Stimulated activated CD4-positive, alpha-beta T cell treated with anti-CD3 and anti-CD28 coated beads, Interleukin-2, amount 100 ng/mL, for 24 hours (primary cell): Measurements from ENCODE around the gene KIF5A.
A peak's percentile ranks its signal among the peaks of the same experiment; 100 is the strongest.
"Not testable (repeated sequence)": the region's sequence is repeated elsewhere in the genome, so short reads cannot be mapped to it uniquely, and the experiment has no call there.

Source experiments
- DNase-seq, 2 donors: peaks; one replicate each; pipeline ENCODE4 v3.0.0-alpha.2; 2020

The KIF5A gene

DNA sequence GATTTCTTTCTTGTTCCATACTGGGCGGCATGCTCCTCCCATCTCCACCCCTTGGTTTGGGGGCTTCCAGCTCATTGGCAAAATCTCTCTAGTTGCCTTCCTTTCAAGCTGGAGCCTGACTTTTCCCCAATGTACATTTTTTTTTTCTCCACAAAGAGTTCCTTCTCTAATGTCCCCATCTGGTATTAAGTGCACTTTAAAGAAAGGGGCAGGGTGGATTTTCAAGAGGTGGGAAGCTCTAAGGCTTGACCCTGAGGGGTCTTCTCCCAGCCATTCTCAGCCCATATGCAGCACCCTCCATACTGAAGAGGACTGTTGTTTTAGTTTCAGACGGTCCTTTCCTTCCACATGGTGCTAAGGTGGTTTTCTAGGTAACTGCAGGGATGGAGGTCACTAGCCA is 35.3 kb downstream of the KIF5A start:
- DNase-seq, result no peak

DNA sequence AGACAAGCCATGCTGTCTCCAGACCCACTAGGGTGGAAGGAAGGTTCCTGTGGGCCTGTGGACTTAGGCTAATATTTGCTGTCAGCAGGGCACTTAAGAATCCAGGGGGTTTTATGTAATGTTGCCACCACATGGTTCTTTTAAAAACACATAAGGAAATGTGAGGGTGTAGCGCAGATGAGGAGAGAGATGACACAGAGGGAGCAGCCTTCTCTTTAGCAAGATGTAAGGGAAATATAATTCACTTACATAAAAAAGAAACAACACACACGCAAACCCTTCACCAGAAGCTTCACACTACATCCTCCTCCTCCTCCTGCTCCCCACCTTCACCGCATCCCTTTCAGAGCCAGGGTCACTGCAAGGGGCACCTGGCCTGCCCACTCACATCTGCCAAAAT is 36.3 kb downstream of the KIF5A start:
- DNase-seq, result no peak

DNA sequence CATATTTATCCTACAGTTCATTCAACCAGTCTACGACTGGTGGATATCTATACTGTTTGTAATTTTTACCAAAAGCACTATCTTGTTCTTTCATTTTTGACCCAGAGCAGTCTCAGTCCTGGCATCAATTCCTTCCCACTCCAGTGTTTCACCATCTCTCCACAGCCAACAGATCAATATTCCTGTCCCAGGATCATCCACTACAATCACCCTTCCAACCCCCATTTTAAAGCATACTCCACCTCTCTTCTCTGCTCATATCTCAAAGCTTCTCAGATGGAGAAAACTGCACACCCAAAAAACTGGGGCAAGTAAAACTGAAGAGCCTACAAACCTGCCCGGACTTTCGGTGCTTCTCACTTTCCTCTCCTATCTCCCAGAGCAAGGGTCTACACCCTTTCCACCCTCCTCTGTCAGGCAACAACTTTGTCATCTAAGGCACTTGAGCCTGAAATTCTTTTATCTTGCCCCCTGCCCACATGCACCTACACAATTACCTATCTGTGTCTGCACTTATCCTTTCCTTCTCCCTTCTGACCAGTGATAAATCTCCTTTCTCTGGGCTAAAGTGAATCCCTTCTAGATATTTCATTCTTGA is 37.1 kb downstream of the KIF5A start:
- no peak for DNase-seq

DNA sequence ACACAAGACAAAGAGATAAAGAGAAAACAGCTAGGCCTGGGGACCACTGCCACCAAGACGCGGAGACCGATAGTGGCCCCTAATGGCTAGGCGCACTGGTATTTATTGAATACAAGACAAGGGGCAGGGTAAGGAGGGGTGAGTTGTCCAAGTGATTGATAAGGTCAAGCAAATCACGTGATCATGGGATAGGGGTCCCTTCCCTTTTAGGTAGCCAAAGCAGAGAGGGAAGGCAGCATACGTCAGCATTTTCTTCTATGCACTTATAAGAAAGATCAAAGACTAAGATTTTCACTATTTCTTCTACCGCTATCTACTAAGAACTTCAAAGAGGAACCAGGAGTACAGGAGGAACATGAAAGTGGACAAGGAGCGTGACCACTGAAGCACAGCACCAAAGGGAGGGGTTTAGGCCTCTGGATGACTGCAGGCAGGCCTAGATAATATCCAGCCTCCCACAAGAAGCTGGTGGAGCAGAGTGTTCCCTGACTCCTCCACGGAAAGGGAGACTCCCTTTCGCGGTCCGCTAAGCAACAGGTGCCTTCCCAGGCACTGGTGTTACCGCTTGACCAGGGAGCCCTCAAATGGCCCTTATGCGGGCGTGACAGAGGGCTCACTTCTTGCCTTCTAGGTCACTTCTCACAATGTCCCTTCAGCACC is 39.2 kb downstream of the KIF5A start:
- not testable (repeated sequence) for DNase-seq

DNA sequence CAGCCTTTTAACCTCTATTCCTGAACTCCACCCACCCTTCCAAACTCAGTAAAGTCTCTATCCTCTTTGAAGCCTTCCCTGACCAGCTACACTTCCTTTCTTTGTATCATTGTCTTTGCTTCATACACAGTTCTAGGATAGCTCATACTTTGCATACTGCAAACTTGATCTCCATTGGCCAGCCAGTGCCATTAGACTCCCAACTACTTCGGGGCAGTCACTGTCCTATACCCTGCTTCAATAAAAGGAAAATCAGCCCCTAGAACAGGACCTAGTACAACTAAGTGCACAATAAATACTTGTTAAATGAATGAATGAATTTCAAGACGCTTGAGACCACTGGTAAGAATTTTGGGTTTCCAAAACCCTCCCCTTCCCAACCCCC is 40.6 kb downstream of the KIF5A start:
- DNase-seq, result no peak

DNA sequence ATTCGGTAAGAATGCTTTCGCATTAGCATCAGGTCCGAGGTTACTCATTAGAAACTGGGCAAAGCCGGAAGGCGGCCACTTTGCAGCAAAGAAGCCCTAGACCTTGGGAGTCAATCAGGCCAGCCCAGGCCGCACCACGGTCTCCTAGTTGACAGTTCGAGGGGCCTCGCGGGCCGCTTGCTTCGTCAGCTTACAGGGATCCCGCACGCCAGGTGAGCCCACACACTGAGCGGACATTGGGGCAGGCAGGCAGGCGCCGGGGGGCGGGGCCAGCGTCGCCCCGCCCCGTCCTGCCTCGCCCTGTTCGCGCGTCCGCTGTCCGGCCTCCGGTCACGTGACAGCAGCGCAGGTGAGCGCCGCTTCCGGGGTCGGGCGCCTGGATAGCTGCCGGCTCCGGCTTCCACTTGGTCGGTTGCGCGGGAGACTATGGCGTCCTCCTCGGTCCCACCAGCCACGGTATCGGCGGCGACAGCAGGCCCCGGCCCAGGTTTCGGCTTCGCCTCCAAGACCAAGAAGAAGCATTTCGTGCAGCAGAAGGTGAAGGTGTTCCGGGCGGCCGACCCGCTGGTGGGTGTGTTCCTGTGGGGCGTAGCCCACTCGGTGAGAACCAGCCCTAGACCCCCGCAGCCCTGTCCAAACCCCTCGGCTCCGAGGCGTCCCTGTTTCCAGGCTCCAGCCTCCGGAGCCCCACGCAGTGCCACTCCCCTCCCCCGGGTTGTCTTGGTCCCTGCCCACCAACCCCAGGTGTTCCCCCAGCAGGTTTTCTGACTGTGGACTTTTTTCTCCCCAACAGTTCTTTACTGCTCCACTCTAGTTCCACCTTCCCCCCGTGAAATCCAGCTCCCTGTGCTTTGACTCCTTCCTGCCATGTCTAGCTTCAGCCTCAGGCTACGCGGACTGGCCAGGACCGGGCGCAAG is 41.3 kb downstream of the KIF5A start, which contains the start of gene PIP4K2C:
TSS of gene PIP4K2C (plus strand) at position 329 of the 918 bp plus-strand sequence. CDS start at position 427, 98 bp downstream.
- peak; percentile 76 to 84 for DNase-seq

DNA sequence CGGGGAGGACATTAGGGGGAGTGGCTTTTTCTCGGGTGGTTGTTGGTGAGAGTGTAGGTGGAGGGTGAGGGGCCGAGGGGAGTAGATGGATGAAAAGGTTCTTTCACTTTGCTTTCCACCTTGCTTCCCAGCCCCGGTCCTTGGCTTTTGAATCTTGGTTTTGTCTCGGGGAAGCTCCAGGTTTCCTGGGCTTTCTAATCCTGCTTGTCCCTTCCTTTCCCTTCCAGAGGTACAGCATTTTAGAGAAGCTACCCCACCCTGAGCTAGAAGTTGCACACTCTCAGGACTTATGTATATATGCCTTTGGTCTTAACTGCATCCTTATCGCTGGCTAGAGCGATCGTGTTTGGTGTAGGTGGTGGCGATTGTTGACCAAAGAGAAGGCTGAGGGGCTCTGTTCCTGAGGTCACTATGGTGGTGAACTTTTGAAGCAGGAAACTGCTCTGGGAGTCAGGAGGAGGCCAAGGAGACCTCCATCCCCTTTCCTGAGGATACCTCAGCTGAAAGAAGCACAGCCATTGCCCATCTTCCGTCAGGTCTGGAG is 42.0 kb downstream of the KIF5A start:
- DNase-seq, result no peak

DNA sequence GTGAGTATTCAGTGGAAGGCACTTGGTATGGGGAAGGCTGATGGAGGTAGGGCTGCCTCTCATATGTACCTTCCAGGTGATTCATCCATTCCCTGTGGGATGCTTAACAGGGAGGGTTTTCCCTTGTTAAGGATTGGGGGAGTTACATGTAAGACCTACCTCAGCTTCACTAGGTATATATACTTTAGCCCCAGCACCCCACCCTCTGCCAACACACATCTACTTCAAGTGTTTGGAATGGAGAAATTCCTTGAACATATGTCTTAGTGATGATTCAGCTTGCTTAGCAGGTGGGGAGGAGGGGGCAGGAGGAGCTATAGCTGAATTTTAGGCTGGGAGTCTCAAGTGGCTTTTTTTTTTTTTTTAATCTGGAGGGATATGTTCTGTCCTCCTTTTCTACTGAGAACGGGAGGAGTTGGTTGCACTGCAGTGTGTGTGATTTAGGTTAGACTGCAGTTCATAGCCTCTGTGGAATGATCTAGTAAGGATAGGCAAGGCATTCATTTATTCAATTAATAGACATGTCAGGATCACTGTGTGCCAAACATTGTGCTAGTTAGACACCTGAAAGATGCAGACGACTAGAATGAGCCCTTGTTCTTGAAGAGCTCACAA is 42.8 kb downstream of the KIF5A start:
- DNase-seq, result no peak

DNA sequence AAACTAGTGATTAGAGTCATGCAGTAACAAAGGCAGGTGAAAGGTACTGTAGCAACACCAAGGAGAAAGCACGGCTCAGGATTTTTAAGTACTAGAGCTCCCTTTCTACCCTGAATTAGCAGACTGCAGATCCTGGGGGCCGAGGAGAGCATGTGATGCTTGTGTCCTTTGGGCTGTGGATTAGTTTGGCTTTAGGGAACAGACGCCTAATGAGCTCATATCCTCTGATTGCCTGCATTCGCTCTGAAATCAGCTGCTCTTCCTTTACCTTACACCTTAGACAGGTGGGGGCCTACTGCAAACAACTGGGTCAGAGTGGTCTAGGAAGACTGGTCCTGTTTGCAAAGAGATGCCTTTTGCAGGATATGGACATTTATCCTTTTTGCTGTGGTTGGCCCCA is 43.3 kb downstream of the KIF5A start:
- no peak for DNase-seq

DNA sequence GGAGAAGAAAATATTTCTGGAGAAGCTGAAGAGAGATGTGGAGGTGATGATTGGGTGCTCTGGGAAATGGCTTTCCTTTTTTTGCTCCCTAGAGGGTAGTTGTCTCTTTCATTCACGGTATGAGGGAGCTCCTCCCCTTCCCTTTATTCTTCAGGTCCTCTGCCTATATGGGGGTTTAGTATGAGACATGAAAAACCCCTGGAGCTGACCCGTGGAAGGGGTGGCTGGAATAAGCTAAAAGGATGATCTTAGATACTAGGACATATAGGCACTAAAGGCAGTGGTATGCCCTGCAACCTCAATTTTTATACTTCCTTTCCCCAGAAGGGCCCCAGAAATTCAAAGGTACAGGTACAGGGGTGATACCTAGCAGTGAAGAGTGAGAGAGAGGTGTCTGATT is 50.6 kb downstream of the KIF5A start:
- no peak for DNase-seq

DNA sequence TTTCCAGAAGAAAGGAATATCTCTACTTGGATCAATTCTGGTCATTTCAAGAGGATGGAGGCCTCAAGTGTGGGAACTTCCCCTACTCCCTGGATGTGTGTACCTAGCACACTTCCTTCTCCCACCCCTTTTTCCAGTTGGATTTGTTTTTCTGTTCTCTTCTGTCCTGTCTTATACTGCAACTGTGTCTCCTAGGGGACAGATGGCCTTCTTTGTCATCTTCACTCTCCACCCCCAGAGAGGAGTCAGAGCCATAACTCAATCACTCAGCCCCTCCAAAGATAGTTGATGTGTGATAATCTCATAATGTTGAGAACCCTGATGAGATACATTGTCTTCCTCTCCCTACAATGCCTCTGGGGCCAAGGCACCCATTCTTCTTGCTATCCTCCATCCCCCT is 52.7 kb downstream of the KIF5A start:
- no peak for DNase-seq

DNA sequence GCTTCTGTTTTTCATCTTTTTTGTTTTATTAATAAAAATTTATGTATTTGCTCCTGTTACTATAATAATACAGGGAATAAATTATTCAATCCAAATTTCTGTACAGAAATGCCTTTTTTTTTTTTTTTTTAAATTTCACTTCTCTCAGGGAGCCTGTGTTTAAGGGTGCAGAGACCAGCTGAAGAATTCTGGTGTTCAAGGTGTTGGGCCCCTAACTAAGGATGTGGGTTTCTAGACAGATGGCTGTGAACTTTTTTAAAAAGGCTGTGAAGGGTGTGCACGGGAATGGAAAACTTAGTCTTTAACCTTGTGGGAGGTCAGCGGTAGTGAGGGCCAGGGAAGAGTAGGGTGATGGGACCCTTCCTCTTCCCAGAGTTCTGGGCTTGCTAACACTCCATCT is 53.5 kb downstream of the KIF5A start:
- DNase-seq, result no peak

DNA sequence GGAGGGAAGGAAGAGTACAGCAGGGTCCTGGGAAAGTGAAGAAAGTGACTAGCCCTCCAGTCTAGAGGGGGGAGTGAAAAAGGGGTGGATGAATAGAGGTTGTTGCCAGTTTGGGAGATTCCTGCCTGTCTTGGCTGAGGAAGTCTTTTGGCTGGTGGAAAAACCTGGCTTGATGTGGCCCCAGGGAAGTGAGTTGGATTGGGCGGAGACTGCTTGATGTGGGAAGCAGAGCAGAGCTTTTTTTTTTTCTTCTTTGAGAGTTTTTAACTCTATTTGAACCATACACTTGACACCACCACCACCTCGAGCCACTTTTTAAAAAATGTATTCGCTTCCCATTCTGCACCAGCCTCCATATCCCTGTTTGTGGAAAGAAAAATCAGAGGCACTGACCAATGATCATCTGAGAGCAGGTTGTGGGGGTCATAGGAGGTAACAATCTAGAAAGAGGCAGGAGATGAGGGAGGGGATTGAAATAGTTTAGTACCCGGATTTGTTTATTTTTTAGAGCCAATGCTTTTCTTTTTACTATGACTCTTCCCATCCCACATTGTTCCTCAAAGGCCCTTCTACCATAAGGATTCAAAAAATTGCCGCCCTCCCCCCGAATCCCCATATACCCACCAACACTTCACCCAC is 54.1 kb downstream of the KIF5A start:
- DNase-seq, result no peak

DNA sequence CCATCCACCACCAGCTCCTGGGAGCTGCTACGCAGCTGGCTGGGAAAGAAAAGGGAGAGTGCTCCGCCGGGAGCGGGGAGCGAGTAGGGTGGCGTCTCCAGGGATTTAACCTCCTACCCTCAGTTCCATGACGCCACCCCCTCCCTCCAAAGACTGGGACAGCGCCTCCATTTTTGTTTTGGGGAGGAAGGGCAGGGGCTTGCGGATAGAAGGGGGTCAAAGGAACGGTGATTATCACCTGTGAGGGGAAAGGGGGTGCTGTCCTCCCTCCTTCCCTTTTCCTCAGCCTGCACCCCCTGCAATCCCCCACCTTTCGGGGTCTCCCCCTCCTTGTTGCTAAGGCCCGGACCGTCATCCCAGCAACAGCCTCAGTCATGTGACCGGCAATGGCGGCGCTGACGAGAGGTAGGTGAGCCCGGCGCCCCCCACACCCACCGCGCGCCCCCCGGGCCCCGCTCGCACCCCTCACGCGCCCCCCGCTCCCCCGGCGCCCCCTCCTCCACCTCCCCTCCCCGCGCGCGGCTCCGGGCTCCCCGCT is 54.7 kb downstream of the KIF5A start, which contains the start of gene DTX3:
TSS of gene DTX3 (plus strand) at position 371 of the 538 bp plus-strand sequence. CDS start 1,694 bp downstream, outside the sequence.
- peak; percentile 43 to 55 for DNase-seq

DNA sequence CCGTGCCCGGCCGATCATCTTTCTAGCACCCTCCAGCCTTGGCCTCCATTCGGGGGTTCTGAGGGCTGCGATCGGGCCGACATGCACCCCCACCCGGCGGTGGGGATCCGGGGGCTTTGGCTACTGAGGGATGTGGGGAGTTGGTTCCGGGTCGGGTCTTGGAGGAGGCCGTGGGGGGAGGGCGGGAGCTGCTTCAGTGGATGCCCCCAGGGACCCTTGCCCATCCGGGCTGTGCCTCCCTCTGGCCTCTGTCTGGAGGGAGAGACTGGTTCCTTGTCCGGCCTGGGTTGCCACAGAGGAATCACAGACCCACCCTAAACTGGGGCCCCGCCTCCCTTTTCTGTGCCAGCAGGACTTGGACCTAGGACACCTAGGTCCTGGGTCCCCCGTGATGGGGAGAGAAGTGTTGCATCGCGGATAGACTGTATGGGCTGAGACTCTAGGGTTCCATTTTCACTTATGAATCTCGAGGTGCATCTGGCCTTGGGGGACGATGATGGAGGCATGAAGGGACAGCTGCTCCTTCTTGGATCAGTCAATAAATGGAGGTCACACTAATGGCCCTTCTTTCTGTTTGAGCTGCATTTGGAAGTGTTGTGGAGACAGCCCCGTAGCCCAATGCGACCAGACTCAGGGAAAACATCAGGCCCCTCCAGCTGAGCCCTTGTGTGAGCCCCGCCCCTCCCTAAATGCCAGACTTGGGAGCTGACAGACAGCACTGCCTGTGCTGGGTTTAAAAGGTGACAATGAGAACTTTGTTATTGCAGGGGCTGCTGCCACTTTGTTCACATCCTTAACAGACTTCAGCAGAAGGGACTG is 55.4 kb downstream of the KIF5A start:
- peak; percentile 13 to 28 for DNase-seq

DNA sequence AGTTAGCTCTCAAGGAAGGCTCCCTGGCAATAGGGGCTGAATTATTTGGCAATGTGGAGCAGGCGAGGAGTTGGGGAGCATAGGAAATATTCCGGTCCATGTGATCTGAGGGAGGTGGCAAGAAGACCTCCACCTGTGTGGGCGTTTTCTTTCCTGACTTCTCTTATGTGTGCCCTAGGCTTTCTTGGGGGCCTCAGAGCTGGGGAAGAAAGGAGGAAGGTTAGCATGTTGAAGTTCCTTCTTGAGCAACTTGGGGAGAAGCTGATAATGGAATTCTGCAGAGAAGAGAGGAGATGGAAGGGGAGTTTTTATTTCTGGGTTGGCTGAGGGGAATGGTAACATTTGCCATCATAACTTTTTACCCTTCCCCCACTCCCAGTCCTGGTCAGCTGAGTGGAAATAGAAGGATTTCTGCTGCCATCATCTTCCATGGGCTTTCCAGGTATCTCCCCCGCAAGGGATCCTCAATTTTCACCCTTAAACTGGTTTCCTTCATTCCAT is 56.0 kb downstream of the KIF5A start:
- no peak for DNase-seq

DNA sequence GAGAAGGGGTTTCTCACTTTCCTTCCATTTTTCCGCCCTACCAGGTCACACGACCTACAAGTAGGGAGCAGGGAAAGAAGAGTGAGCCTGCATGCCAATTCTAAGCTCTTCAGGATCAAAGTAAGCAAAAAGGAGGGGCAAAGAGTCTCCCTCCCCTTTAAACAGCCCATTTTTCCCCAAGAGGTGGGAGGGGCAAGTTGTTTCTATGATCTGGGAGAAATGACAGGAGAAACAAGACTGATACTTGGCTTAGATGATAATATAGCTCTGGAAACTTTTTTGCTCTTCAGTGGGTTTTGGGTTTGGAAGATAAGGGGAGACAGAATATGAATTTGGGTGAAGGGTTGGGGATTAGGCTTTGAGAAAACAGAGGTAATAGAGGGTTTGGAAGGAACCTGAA is 56.6 kb downstream of the KIF5A start:
- no peak for DNase-seq

DNA sequence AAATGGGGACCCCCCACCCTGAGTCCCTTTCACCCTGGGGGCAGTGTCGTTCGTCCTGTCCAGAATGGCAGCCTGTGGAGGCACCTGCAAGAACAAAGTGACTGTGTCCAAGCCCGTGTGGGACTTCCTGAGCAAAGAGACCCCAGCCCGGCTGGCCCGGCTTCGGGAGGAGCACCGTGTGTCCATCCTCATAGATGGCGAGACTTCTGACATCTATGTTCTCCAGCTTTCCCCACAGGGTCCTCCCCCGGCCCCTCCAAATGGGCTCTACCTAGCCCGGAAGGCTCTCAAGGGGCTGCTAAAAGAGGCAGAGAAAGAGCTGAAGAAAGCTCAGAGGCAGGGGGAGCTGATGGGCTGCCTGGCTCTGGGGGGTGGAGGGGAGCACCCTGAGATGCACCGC is 57.0 kb downstream of the KIF5A start:
- no peak for DNase-seq

DNA sequence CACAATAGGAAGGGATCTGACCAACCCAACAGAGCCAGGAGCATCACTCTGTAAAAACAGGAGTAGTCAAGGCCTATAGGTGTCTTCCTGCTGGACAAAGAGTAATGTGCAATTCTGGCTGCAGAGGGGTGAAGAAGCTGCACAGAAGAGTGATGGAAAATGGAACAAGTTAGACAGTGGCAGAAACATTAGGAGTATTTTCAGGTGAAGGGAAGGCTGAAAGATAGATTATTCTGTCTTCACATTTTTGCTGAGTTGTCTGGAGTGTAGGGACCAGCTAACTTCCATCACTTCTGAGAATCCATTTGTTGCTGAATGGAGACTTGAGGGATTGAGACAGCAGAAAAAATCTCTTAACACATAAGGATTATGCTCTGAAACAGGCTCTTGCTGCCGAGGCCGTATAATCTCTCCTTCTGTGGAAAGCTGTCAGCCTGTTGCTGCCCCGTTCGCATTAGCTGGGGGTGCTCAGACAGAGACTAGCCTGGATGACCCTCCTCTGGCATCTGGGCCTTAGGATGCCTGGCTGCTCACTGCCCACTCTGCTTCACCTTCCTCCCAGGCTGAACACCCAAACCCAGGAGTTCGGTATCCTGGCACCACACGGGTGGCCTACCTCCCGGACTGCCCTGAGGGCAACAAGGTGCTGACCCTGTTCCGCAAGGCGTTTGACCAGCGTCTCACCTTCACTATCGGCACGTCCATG is 58.3 kb downstream of the KIF5A start:
- DNase-seq, result no peak

DNA sequence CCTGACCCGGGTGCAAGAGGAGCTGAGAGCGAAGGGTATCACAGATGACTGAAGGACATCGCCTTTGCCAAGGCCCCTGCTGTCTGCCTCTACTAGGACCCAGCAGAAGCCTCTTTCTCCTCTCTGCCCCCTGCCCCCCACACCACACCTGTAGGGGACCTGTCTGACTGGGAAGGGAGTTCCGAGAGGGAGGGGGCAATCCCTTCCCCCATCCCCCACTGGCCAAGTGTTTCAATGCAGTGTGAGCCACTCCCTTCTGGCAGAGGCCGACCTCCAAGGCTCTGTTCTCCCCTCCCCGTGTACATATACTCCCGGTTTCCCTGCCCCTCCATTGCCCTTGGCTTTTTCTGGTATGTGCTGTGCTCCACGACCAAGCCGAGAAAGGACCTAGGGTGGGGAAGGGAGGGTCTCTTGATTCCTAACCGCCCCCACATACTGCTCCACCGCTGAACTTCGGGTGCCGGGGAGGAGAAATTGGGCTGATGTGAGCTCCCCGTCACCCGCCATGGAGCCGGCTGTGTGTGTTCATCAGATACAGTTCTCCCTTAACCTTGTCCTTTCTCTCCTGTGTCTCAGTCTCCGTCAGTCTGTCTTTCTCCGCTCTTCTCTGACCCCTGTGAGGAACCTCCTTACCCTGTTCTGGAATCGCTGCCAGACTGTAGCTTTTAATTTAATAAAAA is 59.4 kb downstream of the KIF5A start:
- DNase-seq, result no peak
